Measurements from ENCODE around the gene CYP2B6.

The CYP2B6 gene

DNA sequence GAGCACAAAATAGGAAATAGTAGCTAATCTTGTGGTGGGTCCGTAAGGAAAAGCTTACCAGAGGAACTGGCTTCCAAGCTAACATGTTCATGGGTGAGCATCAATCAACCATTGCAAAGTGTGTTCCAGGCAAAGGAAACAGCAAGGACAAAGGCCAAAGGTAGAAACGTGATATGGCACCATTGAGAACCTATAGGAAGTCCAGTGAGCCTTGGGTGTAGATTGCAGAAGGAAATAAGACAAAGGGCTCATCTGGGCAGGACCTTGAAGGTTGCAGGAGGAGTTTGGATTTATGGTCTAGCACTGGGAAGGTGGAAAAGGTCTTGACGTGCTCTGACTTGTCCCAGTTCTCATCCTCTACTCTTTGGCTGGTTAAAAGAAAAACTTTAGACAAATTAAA lies 22.3 kb downstream of the CYP2B6 start:
- TF ChIP-seq, protein P1, sequence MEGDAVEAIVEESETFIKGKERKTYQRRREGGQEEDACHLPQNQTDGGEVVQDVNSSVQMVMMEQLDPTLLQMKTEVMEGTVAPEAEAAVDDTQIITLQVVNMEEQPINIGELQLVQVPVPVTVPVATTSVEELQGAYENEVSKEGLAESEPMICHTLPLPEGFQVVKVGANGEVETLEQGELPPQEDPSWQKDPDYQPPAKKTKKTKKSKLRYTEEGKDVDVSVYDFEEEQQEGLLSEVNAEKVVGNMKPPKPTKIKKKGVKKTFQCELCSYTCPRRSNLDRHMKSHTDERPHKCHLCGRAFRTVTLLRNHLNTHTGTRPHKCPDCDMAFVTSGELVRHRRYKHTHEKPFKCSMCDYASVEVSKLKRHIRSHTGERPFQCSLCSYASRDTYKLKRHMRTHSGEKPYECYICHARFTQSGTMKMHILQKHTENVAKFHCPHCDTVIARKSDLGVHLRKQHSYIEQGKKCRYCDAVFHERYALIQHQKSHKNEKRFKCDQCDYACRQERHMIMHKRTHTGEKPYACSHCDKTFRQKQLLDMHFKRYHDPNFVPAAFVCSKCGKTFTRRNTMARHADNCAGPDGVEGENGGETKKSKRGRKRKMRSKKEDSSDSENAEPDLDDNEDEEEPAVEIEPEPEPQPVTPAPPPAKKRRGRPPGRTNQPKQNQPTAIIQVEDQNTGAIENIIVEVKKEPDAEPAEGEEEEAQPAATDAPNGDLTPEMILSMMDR (IDR thresholded peaks at IDR 0.05; ENCODE audit: extremely low read depth, insufficient read depth, missing control alignments) = no peak
- in situ Hi-C loops (cut with MboI; ENCODE audit: low pct_unique_long_range_greater_than_20kb, low sequenced_read_pairs, unreplicated experiment) = no loop called here
- DNase-seq (ENCODE audit: low spot score) = no peak

DNA sequence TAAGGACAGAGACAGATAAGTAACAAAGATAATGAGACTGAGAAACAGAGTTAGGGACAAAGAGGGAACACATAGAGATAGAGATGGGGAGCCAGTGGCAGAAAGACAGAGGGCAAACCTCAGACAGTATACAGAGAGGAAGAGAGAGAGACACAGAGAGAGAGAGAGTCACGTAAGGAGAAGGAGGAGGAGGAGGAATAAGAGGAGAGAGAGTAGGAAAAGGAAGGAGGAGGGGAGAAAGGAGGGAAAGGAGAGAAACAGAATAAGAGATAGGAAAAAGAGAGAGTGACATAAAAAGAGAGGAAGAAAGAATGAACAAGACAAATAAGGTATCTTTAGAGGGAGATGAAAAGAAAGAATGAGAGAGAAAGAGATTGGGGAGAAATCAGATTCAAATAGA lies 23.6 kb downstream of the CYP2B6 start:
- DNase-seq (ENCODE audit: low spot score) = no peak
- in situ Hi-C loops (cut with MboI; ENCODE audit: low pct_unique_long_range_greater_than_20kb, low sequenced_read_pairs, unreplicated experiment) = no loop called here
- TF ChIP-seq, protein P1 (IDR thresholded peaks at IDR 0.05; ENCODE audit: extremely low read depth, insufficient read depth, missing control alignments) = no peak

DNA sequence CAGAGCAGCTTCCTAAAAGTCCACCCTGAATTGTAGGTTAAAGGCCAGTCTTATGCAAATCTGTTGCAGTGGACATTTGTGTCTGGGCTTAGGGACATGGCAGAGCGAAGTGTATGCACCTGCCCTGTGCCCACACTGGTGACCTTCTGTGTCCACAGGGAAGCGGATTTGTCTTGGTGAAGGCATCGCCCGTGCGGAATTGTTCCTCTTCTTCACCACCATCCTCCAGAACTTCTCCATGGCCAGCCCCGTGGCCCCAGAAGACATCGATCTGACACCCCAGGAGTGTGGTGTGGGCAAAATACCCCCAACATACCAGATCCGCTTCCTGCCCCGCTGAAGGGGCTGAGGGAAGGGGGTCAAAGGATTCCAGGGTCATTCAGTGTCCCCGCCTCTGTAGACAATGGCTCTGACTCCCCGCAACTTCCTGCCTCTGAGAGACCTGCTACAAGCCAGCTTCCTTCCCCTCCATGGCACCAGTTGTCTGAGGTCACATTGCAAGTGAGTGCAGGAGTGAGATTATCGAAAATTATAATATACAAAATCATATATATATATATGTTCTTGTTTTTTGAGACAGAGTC lies 25.5 kb downstream of the CYP2B6 start:
- TF ChIP-seq, protein P1 (IDR thresholded peaks at IDR 0.05; ENCODE audit: extremely low read depth, insufficient read depth, missing control alignments) = no peak
- DNase-seq (ENCODE audit: low spot score) = no peak
- in situ Hi-C loops (cut with MboI; ENCODE audit: low pct_unique_long_range_greater_than_20kb, low sequenced_read_pairs, unreplicated experiment) = no loop called here

DNA sequence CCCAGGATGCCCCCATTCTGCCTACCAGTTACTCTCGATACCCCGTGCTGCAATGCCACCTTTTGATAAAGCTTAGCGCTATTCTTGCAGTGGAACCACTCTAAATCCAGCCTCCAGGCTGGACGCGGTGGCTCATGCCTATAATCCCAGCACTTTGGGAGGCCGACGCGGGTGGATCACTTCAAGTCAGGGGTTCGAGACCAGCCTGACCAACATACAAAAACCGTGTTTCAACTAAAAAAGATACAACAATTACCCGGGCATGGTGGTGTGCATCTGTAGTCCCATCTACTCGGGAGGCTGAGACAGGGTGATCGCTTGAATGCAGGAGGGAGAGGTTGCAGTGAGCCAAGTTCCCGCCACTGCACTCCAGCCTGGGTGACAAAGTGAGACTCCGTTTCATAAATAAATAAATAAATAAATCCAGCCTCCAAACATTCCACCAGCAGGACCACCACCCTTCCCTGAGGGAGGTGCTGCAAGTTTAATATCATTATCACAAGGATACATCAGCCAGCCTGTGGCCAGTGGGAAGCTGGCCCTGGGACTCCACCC lies 27.7 kb downstream of the CYP2B6 start:
- in situ Hi-C loops (cut with MboI; ENCODE audit: low pct_unique_long_range_greater_than_20kb, low sequenced_read_pairs, unreplicated experiment) = no loop called here
- TF ChIP-seq, protein P1 (IDR thresholded peaks at IDR 0.05; ENCODE audit: extremely low read depth, insufficient read depth, missing control alignments) = no peak
- DNase-seq (ENCODE audit: low spot score) = no peak

DNA sequence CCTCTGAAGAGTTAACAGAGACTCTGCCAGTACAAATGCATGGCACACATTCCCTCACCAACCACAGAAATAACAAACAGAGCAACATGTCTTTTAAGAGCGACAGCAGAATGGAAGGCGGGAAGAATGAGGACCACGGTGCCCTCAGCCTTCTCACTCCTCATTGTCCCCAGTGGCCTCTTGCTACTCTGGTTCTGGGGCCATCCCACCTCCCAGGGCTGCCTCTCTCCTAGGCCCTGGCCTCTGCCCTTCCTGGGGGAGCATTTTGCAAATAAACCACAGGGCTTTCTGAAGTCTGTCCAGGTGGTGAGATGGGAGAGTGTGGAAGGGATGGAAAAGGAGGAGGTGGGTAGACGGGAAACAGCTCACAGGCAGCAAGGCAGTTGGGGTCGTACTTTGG lies 28.3 kb downstream of the CYP2B6 start:
- in situ Hi-C loops (cut with MboI; ENCODE audit: low pct_unique_long_range_greater_than_20kb, low sequenced_read_pairs, unreplicated experiment) = no loop called here
- TF ChIP-seq, protein P1 (IDR thresholded peaks at IDR 0.05; ENCODE audit: extremely low read depth, insufficient read depth, missing control alignments) = no peak
- no peak for DNase-seq (ENCODE audit: low spot score)

DNA sequence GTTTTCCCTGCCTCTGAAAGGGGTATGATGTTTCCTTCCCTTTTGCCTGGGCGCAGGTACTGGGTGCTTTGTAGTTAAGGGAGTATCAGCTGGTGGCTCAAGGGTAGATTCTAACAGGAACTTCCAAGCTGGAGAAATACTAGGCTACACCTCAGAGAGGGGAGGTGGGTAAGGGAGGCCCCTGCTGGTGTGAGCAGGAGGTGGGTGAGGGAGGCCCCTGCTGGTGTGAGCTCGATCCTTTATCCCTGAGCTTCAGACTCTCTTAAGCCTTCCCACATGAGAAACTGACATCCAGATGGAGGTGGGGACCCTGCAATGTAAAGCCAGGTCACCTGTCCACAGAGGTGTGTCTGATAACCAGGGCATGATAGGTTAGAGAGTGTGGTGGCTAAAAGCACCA lies 32.1 kb downstream of the CYP2B6 start:
- no peak for DNase-seq (ENCODE audit: low spot score)
- TF ChIP-seq, protein P1 (IDR thresholded peaks at IDR 0.05; ENCODE audit: extremely low read depth, insufficient read depth, missing control alignments) = no peak

More for the DNA sequence above, 32.1 kb downstream of the CYP2B6 start:
- in situ Hi-C loops (cut with MboI; ENCODE audit: low pct_unique_long_range_greater_than_20kb, low sequenced_read_pairs, unreplicated experiment) = no loop called here
